Upper lobe of left lung (tissue), 4 donors: ENCODE results near the gene RALGAPB.

ENCODE experiments used
- POLR2A ChIP-seq, 4 donors: fragments of 450-650 bp; IDR thresholded peaks; one replicate each; pipeline ENCODE4 v1.5.1; 2016 to 2017; ENCODE audit warnings: antibody characterized with exemption in 4 of 4, mild to moderate bottlenecking in 2 of 4
- POLR2AphosphoS5 ChIP-seq, 2 donors: sonication (generic); formaldehyde crosslinking; IDR thresholded peaks; one replicate each; pipeline ENCODE4 v1.5.1; 2017; ENCODE audit warnings: antibody characterized with exemption in 2 of 2
- TF ChIP-seq, protein P1 (sequence below), 6 experiments: fragments of 450-650 bp in 4 of 6; fragments of 200-600 bp in 2 of 6; sonication (generic) in 2 of 6; IDR thresholded peaks; one replicate each; pipeline ENCODE4 v1.5.1; 2016 to 2019; ENCODE audit warnings: antibody characterized with exemption in 6 of 6

DNA sequence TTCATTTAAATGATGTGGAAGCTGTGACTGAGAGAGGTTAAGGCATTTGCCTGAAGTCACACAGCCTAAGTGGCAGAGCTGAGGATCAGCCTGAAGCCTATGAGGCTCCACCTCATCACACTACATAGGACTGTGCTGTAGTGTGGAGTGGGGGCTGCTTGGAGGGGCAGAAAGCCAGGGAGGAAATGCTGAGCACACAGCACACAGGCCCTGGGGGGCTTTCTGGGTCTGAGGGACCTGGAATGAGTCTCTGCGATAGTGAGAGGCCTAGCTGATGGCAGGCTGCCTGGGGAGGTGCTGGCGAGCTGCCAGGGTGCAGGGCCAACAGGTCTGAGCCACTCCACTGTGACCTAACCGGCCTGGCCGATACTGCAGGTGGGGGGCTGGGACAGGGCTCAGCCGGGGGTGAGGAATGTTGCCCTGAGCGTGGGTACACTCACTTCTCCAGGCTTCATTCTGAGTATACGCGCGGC is 126.8 kb downstream of the RALGAPB start:
- TF ChIP-seq, protein P1, sequence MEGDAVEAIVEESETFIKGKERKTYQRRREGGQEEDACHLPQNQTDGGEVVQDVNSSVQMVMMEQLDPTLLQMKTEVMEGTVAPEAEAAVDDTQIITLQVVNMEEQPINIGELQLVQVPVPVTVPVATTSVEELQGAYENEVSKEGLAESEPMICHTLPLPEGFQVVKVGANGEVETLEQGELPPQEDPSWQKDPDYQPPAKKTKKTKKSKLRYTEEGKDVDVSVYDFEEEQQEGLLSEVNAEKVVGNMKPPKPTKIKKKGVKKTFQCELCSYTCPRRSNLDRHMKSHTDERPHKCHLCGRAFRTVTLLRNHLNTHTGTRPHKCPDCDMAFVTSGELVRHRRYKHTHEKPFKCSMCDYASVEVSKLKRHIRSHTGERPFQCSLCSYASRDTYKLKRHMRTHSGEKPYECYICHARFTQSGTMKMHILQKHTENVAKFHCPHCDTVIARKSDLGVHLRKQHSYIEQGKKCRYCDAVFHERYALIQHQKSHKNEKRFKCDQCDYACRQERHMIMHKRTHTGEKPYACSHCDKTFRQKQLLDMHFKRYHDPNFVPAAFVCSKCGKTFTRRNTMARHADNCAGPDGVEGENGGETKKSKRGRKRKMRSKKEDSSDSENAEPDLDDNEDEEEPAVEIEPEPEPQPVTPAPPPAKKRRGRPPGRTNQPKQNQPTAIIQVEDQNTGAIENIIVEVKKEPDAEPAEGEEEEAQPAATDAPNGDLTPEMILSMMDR (IDR thresholded peaks at IDR 0.05) = no peak
- TF ChIP-seq POLR2AphosphoS5 (IDR thresholded peaks at IDR 0.05) (peak; percentile 12 to 34), POLR2A (IDR thresholded peaks at IDR 0.05) (no peak)
